Esophagus squamous epithelium (tissue), 4 donors: ENCODE measurements around the gene C1orf210.

ENCODE experiments used
- POLR2A ChIP-seq, 4 donors: fragments of 450-650 bp; IDR thresholded peaks; one replicate each; pipeline ENCODE4 v1.6.1; 2017; ENCODE audit warnings: antibody characterized with exemption in 4 of 4, mild to moderate bottlenecking in 4 of 4, moderate library complexity in 3 of 4
- TF ChIP-seq, protein P1 (sequence below), 6 experiments: fragments of 450-650 bp in 4 of 6; fragments of 200-600 bp in 2 of 6; sonication (generic) in 2 of 6; IDR thresholded peaks; one replicate each; pipeline ENCODE4 v1.5.1; 2016 to 2019; ENCODE audit warnings: antibody characterized with exemption in 6 of 6, mild to moderate bottlenecking in 4 of 6, moderate library complexity in 4 of 6

DNA sequence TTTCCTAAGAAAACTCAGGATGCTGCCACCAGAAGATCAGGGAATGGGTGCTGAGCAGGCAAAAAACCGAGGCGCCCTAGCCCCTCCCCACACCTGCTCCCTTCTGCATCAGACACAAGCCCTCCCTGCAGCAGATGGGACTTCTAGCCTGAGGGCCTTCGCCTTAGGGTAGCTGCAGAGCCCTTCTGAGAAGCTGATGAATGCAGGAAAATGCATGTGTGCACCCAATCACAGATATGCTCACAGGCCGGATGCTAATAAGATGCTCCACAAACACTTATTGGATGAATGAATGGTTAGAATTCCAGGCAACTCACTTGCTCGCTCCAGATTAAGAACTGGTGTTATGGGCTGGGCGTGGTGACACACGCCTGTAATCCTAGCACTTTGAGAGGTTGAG lies 6.8 kb upstream of the C1orf210 start:
- no peak for TF ChIP-seq POLR2A (IDR thresholded peaks at IDR 0.05)
- TF ChIP-seq, protein P1, sequence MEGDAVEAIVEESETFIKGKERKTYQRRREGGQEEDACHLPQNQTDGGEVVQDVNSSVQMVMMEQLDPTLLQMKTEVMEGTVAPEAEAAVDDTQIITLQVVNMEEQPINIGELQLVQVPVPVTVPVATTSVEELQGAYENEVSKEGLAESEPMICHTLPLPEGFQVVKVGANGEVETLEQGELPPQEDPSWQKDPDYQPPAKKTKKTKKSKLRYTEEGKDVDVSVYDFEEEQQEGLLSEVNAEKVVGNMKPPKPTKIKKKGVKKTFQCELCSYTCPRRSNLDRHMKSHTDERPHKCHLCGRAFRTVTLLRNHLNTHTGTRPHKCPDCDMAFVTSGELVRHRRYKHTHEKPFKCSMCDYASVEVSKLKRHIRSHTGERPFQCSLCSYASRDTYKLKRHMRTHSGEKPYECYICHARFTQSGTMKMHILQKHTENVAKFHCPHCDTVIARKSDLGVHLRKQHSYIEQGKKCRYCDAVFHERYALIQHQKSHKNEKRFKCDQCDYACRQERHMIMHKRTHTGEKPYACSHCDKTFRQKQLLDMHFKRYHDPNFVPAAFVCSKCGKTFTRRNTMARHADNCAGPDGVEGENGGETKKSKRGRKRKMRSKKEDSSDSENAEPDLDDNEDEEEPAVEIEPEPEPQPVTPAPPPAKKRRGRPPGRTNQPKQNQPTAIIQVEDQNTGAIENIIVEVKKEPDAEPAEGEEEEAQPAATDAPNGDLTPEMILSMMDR (IDR thresholded peaks at IDR 0.05), result no peak
